Activated CD8-positive, alpha-beta memory T cell treated with anti-CD3 and anti-CD28 coated beads for 36 hours (primary cell): ENCODE results near the gene NRG3. TPM values are rescaled to one million over a fixed set of nuclear protein-coding genes. Genes with fewer than 3 reads are reported as not detected.

Source experiments
- CTCF ChIA-PET: fragments of 350-600 bp; sonication (Branson Sonifier 250); formaldehyde crosslinking; loops from one replicate; lab custom pipeline; 2021; ENCODE audit warnings: antibody characterized with exemption; lab: Charles Lee
- POLR2A ChIA-PET: fragments of 350-600 bp; sonication (Branson Sonifier 250); formaldehyde crosslinking; loops from one replicate; lab custom pipeline; 2021; ENCODE audit warnings: antibody characterized with exemption; lab: Charles Lee
- total RNA-seq, 2 experiments: library from RNA; stranded (reverse); gene quantifications; one replicate each; pipeline ENCODE4 v1.2.3, GENCODE V29; 2021

The NRG3 gene
- not detected for total RNA-seq

GRCh38 chr10:81874875-81875466 lies at the start of gene NRG3:
TSS of gene NRG3 (plus strand) at chr10:81875194.
- ChIA-PET CTCF (no interaction called here), POLR2A (no interaction called here)

- ChIA-PET POLR2A (no interaction called here), CTCF (no interaction called here)
Observed at GRCh38 chr10:81828251-81828650, 46.7 kb upstream of the NRG3 start.

- POLR2A ChIA-PET: no interaction called here
Observed at GRCh38 chr10:81831060-81831459, 43.9 kb upstream of the NRG3 start.

GRCh38 chr10:81838950-81839349 lies 36.0 kb upstream of the NRG3 start:
- CTCF ChIA-PET: interaction anchor here (0.7 kb wide), 1 partner anchor 1670 kb away, joined by 3 read pairs; no protein-coding TSS in a partner anchor

More at GRCh38 chr10:81831060-81831459, 43.9 kb upstream of the NRG3 start:
- CTCF ChIA-PET: no interaction called here

GRCh38 chr10:81843042-81843441 lies 32.0 kb upstream of the NRG3 start:
- ChIA-PET POLR2A (no interaction called here), CTCF (no interaction called here)

More at GRCh38 chr10:81838950-81839349, 36.0 kb upstream of the NRG3 start:
- POLR2A ChIA-PET: no interaction called here

- POLR2A ChIA-PET: no interaction called here
- CTCF ChIA-PET: no interaction called here
Observed at GRCh38 chr10:81847675-81848074, 27.3 kb upstream of the NRG3 start.

- POLR2A ChIA-PET: no interaction called here
- CTCF ChIA-PET: no interaction called here
Observed at GRCh38 chr10:81848514-81848913, 26.5 kb upstream of the NRG3 start.

- CTCF ChIA-PET: no interaction called here
- POLR2A ChIA-PET: no interaction called here
Observed at GRCh38 chr10:81848931-81849330, 26.1 kb upstream of the NRG3 start.

GRCh38 chr10:81862596-81862995 lies 12.4 kb upstream of the NRG3 start:
- ChIA-PET CTCF (no interaction called here), POLR2A (no interaction called here)

- ChIA-PET CTCF (no interaction called here), POLR2A (no interaction called here)
Observed at GRCh38 chr10:81863771-81864170, 11.2 kb upstream of the NRG3 start.

- ChIA-PET CTCF (no interaction called here), POLR2A (no interaction called here)
Observed at GRCh38 chr10:81865581-81865980, 9.4 kb upstream of the NRG3 start.

GRCh38 chr10:81866753-81867152 lies 8.2 kb upstream of the NRG3 start:
- POLR2A ChIA-PET: no interaction called here
- CTCF ChIA-PET: no interaction called here

- POLR2A ChIA-PET: no interaction called here
- CTCF ChIA-PET: no interaction called here
Observed at GRCh38 chr10:81870472-81870871, 4.5 kb upstream of the NRG3 start.

GRCh38 chr10:81871558-81871957 lies 3.4 kb upstream of the NRG3 start:
- ChIA-PET POLR2A (no interaction called here), CTCF (no interaction called here)

GRCh38 chr10:81872206-81872862 lies 2.7 kb upstream of the NRG3 start:
- ChIA-PET CTCF (no interaction called here), POLR2A (no interaction called here)

GRCh38 chr10:81873231-81873931 lies 1.6 kb upstream of the NRG3 start:
- ChIA-PET POLR2A (no interaction called here), CTCF (no interaction called here)

- POLR2A ChIA-PET: no interaction called here
- CTCF ChIA-PET: no interaction called here
Observed at GRCh38 chr10:81873932-81874816, 820 bp upstream of the NRG3 start.

- ChIA-PET CTCF (no interaction called here), POLR2A (no interaction called here)
Observed at GRCh38 chr10:81875467-81876252, 666 bp downstream of the NRG3 start.
